ENCODE measurements around the gene GJC2.

The GJC2 gene

DNA sequence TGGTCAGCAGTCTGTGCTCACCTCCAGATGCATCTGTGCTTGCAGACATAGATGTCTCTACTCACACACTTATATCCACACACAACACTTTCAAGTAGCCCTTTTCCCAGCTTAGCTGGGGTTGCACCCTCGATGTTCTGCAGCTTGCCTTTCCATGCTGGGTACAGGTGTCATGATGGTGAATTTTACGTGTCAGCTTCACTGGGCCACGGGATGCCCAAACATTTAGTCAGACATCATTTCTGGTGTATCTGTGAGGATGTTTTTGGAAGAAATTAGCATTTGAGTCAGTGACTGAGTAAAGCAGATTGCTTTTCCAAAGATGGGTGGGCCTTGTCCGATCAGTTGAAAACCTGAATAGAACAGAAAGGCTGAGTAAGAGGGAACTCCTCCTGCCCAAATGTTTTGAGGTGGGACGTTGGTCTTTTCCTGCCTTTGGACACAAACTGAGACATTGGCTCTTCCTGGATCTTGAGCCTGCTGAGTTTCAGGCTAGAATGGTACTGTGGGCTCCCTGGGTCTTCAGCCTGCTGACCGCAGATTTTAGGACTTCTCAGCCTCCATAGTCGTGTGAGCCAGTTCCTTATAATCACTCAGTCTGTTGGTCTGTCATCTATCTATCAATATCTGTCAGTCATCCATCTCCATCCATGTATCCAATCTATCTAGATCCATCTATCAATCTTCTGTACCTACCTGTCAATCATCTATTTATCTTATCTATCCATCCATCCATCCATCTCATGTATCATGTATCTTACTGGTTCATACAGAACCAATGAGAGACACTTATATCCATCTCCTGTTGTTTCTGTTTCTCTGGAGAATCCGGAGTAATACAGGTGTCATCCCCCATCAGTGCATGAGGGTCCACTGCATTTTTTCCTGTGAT, 45.4 kb downstream of the GJC2 start:
- no peak for DNase-seq (ENCODE audit: low read depth in 2 of 2)

DNA sequence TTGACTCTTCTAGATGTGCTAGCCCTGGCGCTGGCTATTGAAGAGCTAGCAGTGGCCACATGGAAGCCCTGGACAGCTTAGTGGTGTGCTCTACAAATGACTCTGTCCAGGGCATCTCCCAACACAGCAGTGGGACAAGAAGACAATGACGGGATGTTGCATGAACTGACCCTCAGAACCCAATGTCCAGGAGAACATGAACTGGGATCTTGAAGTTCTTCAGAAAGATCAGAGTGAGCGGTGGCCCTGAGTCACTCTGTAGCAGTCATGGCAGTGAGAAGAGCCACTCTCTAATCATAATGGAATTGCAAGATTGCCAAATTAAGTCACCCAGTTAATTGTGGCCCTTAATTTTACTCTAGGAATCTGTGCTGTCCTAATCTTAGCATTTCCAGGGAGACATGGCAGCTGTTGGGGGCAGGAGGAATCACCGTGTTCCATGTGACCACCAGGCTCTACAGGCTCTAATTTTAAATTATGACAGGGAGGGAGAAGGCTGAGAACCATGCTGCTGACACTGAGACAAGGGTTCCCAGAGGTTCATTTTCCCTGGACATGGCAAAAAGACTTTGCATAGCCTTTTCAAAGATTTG, 47.9 kb downstream of the GJC2 start:
- DNase-seq (ENCODE audit: low read depth in 2 of 2) = no peak

DNA sequence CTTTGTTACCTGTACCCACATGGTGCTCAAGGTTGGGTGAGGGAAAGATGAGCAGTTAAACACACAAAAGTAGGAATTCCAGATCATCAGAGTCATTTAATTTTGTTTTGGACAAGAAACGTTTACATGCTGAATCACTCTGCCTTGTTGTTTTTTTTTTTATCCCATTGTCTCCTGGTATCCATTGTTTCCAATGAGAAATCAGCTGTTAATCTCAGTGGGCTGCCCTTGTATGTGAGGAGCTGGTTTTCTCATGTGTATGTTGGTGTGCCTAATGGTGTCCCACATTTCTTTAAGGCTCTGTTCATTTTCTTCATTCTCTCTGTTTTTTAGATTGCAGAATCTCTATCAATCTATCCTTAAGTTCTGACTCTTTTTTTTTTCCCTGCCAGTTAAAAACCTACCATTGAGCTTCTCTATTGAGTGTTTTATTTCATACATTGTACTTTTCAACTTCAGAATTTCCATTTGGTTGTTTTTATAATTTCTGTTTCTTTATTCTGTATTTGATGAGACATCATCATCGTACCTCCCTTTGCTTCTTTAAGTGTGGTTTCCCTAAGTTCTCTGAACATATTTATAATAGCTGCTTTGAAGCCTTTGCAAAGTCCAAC, 49.4 kb downstream of the GJC2 start:
- DNase-seq (ENCODE audit: low read depth in 2 of 2) = no peak

- DNase-seq (ENCODE audit: low read depth in 2 of 2) = no peak
Observed at GRCh38 chr1:228204958-228205357, 55.2 kb downstream of the GJC2 start.

DNA sequence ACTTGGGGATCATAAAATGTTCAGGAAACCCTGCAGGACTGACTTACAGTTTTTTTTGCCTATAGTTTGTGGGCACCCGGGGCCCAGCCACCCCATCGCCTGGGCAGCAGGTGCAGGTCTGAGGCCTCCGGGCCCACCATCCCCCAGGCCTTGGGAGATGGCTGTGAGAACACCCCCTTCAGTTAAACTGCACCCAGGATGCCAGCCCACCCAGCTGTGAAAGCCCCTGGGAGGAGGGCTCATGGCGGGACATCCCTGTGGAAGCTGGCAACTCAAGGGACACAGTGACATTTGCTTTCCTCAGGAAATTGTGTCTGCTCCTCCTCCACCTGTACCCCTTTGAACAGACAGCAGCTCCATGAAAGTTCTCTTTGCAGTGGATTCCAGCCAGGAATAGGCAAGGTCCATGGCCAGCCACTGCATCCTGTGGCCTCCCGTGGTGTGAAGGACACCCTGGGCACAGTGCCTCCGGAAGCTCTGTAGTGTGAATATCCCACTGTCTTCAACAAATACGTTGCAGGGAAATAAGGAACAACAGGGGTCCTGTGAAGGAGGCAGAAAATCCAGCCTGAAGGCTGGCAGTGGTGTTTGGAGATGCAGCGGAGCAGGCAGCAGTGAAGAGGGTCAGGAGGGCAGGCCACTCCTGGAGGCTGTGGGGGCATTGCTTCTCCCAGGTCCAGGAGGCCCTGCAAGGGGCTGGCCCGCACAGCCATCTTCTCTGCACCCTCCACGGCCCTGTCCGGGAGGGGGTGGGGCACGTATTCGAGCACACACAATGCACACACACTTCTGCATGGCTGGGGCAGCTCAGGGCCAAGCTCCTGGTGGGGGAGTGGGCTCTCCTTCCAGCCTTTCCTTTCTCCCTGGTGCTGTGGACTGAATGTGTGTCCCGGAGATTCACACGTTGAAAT, 56.1 kb downstream of the GJC2 start:
- DNase-seq (ENCODE audit: low read depth in 2 of 2) = no peak

DNA sequence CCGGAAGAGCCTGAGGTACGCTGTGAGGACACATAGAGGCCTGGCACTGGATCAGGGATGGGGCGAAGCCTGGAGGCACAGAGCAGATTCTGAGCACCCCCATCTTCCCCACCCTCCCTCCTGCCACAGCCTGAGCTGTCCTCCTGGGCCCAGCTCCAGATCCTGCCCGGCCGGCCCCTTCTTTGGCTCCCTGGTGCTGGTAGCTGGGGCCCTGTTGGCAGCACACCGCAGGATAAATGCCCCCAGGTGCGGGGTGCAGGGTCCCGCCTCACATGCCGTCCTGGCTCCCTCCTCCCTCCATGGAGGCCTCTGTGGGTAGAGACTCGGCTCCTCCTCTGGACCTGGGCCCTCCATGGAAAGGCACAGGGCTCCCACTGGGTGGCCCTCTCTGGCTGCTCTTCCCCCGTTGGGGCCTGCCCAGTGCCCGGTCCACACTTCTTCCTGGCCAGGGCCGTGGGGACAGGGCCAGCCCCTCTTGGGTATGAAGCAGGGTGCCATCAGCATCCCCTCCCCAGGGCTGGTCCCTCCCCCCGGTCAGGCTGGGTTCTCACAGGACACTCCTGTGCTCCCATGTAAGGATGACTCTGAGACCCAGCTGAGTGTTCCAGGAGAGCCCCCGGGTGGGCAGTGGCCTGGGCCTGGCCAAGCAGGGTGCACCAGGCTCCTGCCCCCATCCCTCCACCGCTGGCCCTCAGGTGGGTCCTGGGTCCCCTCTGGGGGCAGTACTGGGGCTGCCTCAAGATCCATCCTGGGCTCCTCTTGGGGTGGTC, 57.0 kb downstream of the GJC2 start:
- no peak for DNase-seq (ENCODE audit: low read depth in 2 of 2)

DNA sequence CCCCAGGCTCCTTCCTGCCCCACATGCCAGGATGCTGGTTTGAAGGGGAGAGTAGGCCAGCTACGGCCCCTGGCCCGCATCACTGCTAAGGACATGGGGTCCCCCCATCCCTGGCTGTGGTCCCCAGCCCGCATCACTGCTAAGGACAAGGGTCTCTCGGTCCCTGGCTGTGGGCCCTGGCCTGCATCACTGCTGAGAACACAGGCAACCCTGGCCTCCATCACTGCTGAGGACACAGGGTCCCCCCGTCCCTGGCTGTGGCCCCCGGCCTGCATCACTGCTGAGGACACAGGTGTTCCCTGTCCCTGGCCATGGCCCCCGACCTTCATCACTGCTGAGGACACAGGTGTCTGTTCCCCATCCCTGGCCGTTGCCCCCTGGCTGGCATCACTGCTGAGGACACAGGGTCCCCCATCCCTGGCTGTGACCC, 57.7 kb downstream of the GJC2 start:
- DNase-seq (ENCODE audit: low read depth in 2 of 2) = no peak

GRCh38 chr1:228207851-228208821, 58.4 kb downstream of the GJC2 start, which contains the start of gene OBSCN:
Gene OBSCN (plus strand): TSS chr1:228208044. CDS start chr1:228211784, 3,740 bp downstream.
- no peak for DNase-seq (ENCODE audit: low read depth in 2 of 2)

- no peak for DNase-seq (ENCODE audit: low read depth in 2 of 2)
Observed at GRCh38 chr1:228208831-228209551, 59.3 kb downstream of the GJC2 start.
